Mesothelial cell of epicardium (in vitro differentiated cells): ENCODE data around the gene CABP4. TPM values are rescaled to one million over a fixed set of nuclear protein-coding genes. Genes with fewer than 3 reads are reported as not detected.

Source experiments
- DNase-seq, 2 experiments: peaks; one replicate each; pipeline ENCODE4 v3.0.0; 2021; ENCODE audit warnings: low spot score in 2 of 2; ENCODE audit not compliant: unreplicated experiment in 2 of 2
- H3K27ac Mint-ChIP-seq: 2 replicates; pipeline ENCODE4 v1.8.0; 2021; ENCODE audit warnings: mixed read lengths
- H3K27me3 Mint-ChIP-seq: 2 replicates; pipeline ENCODE4 v1.8.0; 2021; ENCODE audit warnings: low read depth, mixed read lengths
- H3K36me3 Mint-ChIP-seq: 2 replicates; pipeline ENCODE4 v1.8.0; 2021; ENCODE audit warnings: mixed read lengths
- H3K4me1 Mint-ChIP-seq: 2 replicates; pipeline ENCODE4 v1.8.0; 2021; ENCODE audit warnings: mixed read lengths
- H3K4me3 Mint-ChIP-seq: 2 replicates; pipeline ENCODE4 v1.8.0; 2021; ENCODE audit warnings: mild to moderate bottlenecking, moderate library complexity, mixed read lengths
- H3K9me3 Mint-ChIP-seq: 2 replicates; pipeline ENCODE4 v1.8.0; 2021; ENCODE audit warnings: mixed read lengths
- CTCF ChIP-seq: fragments of 200-600 bp; sonication (generic); IDR thresholded peaks from one replicate; pipeline ENCODE4 v1.5.0; 2021; ENCODE audit warnings: antibody characterized with exemption; ENCODE audit not compliant: unreplicated experiment
- total RNA-seq: library from RNA; stranded (reverse); gene quantifications from 3 replicates; pipeline ENCODE4 v1.2.1, GENCODE V29; 2021

The CABP4 gene
- total RNA-seq, 1 donor from 2014 or later = 0.29 TPM

- no peak overlapping the region for H3K27ac Mint-ChIP-seq
- no peak for TF ChIP-seq CTCF
- no peaks in the 10 kb centered on the region for H3K27me3 Mint-ChIP-seq
- peaks cover 7% of the 10 kb centered on the region for H3K4me1 Mint-ChIP-seq
- peaks cover 12% of the 10 kb centered on the region for H3K36me3 Mint-ChIP-seq
- no peak overlapping the region for H3K4me3 Mint-ChIP-seq
- DNase-seq = no peak
- H3K9me3 Mint-ChIP-seq = no peaks in the 10 kb centered on the region
Observed at GRCh38 chr11:67433536-67434394, 21.4 kb upstream of the CABP4 start.

GRCh38 chr11:67434395-67434881 lies 20.7 kb upstream of the CABP4 start:
- no peaks in the 10 kb centered on the region for H3K27me3 Mint-ChIP-seq
- DNase-seq = no peak
- H3K9me3 Mint-ChIP-seq = no peaks in the 10 kb centered on the region
- H3K4me1 Mint-ChIP-seq = peaks cover 3% of the 10 kb centered on the region
- H3K4me3 Mint-ChIP-seq = no peak overlapping the region
- no peak for TF ChIP-seq CTCF
- H3K27ac Mint-ChIP-seq = no peak overlapping the region
- peaks cover 12% of the 10 kb centered on the region for H3K36me3 Mint-ChIP-seq

- H3K27me3 Mint-ChIP-seq = no peaks in the 10 kb centered on the region
- H3K9me3 Mint-ChIP-seq = no peaks in the 10 kb centered on the region
- peaks cover 12% of the 10 kb centered on the region for H3K36me3 Mint-ChIP-seq
- DNase-seq = no peak
- no peak for TF ChIP-seq CTCF
- no peak overlapping the region for H3K27ac Mint-ChIP-seq
- no peak overlapping the region for H3K4me3 Mint-ChIP-seq
- H3K4me1 Mint-ChIP-seq = peaks cover 3% of the 10 kb centered on the region
Observed at GRCh38 chr11:67435031-67435726, 20.0 kb upstream of the CABP4 start.

- DNase-seq = no peak
- Mint-ChIP-seq H3K9me3 (no peaks in the 10 kb centered on the region), H3K27me3 (no peaks in the 10 kb centered on the region), H3K4me3 (no peak overlapping the region), H3K36me3 (peaks cover 10% of the 10 kb centered on the region), H3K27ac (no peak overlapping the region), H3K4me1 (peaks cover 3% of the 10 kb centered on the region)
- TF ChIP-seq CTCF = no peak
Observed at GRCh38 chr11:67435727-67436458, 19.3 kb upstream of the CABP4 start.

- Mint-ChIP-seq H3K27me3 (no peaks in the 10 kb centered on the region), H3K36me3 (peaks cover 10% of the 10 kb centered on the region), H3K27ac (peak overlapping the region; percentile 21), H3K4me3 (no peak overlapping the region), H3K4me1 (peaks cover 3% of the 10 kb centered on the region), H3K9me3 (no peaks in the 10 kb centered on the region)
- no peak for DNase-seq
- TF ChIP-seq CTCF = no peak
Observed at GRCh38 chr11:67436459-67437081, 18.6 kb upstream of the CABP4 start.
